Measurements from ENCODE around the gene PLD6.
"Not testable (repeated sequence)": the region's sequence is repeated elsewhere in the genome, so short reads cannot be mapped to it uniquely, and the experiment has no call there.

Gene PLD6

DNA sequence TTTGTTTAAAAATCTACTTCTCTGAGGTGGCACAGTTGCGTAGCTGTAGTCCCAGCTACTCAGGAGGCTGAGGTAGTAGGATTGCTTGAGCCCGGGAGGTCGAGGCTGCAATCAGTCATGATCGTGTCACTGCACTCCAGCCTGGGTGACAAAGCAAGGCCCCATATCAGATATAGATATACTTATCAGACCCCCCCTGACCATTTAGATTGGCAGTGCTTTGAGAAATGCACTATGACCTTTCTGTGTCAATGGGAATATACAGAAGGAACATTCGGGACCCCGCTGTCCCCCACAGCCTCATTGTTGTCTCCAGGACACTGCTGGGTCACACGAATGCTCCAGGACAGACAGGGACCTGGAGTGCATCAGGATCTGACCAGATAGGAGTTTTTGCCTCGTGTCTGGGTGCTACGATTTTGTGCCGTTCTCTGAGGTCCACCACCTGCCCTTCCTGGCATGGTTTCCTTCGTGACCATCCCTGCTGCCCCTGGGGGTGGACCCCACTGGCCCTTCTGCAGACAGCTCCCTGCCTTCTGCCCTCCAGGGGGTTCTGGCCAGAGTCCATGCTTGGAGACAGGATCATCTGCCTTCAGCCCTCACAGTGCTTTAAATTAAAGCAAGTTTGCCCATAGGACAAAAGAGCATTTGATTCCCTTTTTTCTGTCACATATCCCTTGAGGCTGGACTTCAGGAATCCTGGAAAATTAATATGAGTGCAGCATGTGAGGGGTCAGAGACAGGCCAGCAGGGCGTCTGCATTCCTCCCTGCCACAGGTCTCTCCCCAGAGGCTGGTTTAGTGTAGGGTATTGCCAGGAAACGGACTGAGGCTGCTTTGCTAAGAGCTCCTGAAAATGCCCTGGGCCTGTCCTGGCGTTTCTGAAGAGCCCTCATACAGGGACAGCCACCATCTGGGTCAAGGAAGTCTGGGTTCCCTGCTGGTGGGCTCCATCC, 19.3 kb downstream of the PLD6 start:
- no peak overlapping the region for H3K27ac ChIP-seq (ENCODE audit: insufficient read depth, low read depth, low read length, poor library complexity, severe bottlenecking)
- no peak overlapping the region for H3K4me3 ChIP-seq (ENCODE audit: insufficient read depth, low read depth, low read length)
- H3K36me3 ChIP-seq (ENCODE audit: control insufficient read depth, insufficient read depth, low read length) = peaks cover 14% of the 10 kb centered on the region
- no peaks in the 10 kb centered on the region for H3K27me3 ChIP-seq (ENCODE audit: control insufficient read depth, insufficient read depth, low read length, poor library complexity, severe bottlenecking)
- no peaks in the 10 kb centered on the region for H3K9me3 ChIP-seq (ENCODE audit: control insufficient read depth, low read length)
- peaks cover 3% of the 10 kb centered on the region for H3K4me1 ChIP-seq (ENCODE audit: control insufficient read depth, insufficient read depth, low read length)
- 89% methylated on average over 14 of the region's 14 CpGs for WGBS, 2 experiments

DNA sequence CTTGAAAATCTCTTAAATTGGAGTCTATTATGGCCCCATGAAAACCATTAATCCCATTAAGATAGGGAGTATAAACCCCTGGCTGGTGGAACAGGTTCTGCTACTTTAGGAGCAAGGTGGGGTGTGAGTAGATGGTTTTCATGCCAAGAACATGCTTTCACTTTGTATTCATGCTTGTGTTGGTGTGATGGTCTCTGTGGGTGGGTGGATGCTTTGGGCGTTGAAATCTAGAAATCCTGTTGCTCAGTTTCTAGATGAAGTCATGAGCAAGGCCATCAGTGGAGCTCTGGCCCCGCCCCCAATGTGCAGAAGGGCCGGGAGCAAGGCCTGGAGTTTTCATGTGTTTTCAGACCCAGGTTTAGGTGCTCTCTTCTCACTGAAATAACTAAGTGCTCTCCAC, 20.1 kb downstream of the PLD6 start:
- H3K36me3 ChIP-seq (ENCODE audit: control insufficient read depth, insufficient read depth, low read length) = peaks cover 14% of the 10 kb centered on the region

DNA sequence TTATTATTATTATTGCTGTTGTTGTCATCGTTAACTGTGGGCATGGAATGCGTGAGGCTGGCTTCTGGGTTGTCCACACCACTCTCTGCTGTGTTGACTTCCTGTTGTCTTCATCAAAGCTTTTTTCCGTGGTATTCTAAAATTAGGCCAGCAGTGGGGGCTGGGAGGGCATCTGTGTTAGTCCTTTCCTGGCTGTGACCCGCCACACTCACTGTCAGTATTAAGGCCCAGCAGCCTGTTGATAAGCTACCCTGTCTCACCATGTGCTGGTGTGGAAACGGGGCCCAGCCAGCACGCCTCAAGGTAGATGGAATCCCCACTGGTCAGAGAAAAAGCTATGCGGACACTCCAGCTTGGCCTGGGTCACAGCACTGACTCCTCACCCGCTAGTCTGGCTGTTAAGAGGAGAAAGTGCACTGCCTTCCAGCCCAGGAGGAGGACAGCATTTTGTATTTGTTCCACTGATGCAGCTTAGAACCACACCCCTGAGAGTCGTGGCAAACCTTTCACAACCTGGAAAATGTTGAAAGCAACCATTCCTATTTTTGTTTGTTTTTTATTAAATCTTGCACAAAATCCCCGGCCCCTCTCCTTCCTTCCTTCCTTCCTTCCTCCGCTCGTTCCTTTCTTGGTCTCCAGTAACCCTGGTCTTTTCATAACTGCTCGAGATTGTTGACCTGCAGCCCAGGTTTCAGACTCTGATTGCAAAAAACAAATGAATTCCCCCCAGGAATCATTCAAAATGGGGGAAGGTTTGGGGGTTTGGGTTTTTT, 21.0 kb downstream of the PLD6 start:
- H3K4me3 ChIP-seq (ENCODE audit: insufficient read depth, low read depth, low read length); H3K4me1 ChIP-seq (ENCODE audit: control insufficient read depth, insufficient read depth, low read length); H3K27me3 ChIP-seq (ENCODE audit: control insufficient read depth, insufficient read depth, low read length, poor library complexity, severe bottlenecking); H3K27ac ChIP-seq (ENCODE audit: insufficient read depth, low read depth, low read length, poor library complexity, severe bottlenecking); H3K9me3 ChIP-seq (ENCODE audit: control insufficient read depth, low read length): not testable (repeated sequence)
- WGBS, 2 experiments = 87 to 89% methylated on average over 11 to 13 of the region's 13 CpGs
- H3K36me3 ChIP-seq (ENCODE audit: control insufficient read depth, insufficient read depth, low read length) = peaks cover 18% of the 10 kb centered on the region

More for the DNA sequence above, 20.1 kb downstream of the PLD6 start:
- no peaks in the 10 kb centered on the region for H3K4me1 ChIP-seq (ENCODE audit: control insufficient read depth, insufficient read depth, low read length)
- H3K9me3 ChIP-seq (ENCODE audit: control insufficient read depth, low read length) = no peaks in the 10 kb centered on the region
- WGBS, 2 experiments = 85 to 87% methylated on average over 3 of the region's 3 CpGs
- H3K4me3 ChIP-seq (ENCODE audit: insufficient read depth, low read depth, low read length) = no peak overlapping the region
- no peaks in the 10 kb centered on the region for H3K27me3 ChIP-seq (ENCODE audit: control insufficient read depth, insufficient read depth, low read length, poor library complexity, severe bottlenecking)
- no peak overlapping the region for H3K27ac ChIP-seq (ENCODE audit: insufficient read depth, low read depth, low read length, poor library complexity, severe bottlenecking)

DNA sequence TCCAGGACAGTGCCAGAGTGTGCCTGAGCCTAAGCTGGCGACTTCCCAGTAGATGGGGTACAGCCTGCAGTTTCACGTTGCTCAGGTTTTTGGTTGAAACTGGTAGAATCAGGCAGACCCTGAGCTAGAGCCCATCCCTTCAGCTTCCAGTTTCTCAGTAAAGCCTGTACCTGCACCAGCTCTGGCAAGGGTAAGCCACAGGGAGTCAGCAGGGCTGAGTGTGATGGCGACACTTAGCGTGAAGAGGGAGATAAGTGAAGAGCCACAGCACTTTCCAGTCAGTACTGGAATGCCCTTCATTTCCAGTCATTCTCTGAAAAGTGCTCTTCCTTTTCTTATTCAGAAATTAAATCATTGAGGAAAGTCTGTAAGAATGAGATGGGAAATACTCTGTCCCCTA, 22.4 kb downstream of the PLD6 start:
- Histone ChIP-seq H3K4me3 (ENCODE audit: insufficient read depth, low read depth, low read length) (no peak overlapping the region), H3K9me3 (ENCODE audit: control insufficient read depth, low read length) (no peaks in the 10 kb centered on the region), H3K4me1 (ENCODE audit: control insufficient read depth, insufficient read depth, low read length) (no peaks in the 10 kb centered on the region), H3K27me3 (ENCODE audit: control insufficient read depth, insufficient read depth, low read length, poor library complexity, severe bottlenecking) (no peaks in the 10 kb centered on the region), H3K27ac (ENCODE audit: insufficient read depth, low read depth, low read length, poor library complexity, severe bottlenecking) (no peak overlapping the region), H3K36me3 (ENCODE audit: control insufficient read depth, insufficient read depth, low read length) (peaks cover 20% of the 10 kb centered on the region)
- WGBS, 2 experiments = 93 to 96% methylated on average over 4 of the region's 4 CpGs

DNA sequence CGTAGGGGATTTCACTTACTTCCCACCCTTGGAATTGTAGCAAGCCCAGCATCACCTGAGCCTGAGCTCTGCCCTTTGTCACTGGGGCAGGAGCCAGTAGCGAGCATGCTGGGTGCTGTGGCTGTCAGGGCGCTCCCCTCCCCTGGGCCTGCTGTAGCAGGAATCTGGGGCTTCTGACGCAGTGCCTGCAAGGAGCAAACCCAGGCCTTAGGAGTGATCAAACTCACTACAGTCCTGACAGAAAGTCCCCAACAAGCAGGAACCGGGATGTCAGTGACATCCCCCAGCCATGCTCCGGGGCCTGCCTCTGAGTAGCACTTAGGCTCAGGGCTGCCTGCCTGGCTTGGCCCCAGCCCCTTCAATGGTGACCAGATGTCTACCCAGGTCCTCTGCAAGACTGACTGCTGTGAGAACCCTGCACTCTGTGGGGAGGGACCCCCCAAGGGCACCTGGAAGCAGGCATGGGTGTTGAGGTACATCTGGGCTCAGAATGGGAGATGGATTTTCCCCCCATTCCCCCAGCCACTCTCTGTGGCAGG, 23.5 kb downstream of the PLD6 start:
- no peak overlapping the region for H3K4me3 ChIP-seq (ENCODE audit: insufficient read depth, low read depth, low read length)
- H3K27ac ChIP-seq (ENCODE audit: insufficient read depth, low read depth, low read length, poor library complexity, severe bottlenecking) = no peak overlapping the region
- H3K9me3 ChIP-seq (ENCODE audit: control insufficient read depth, low read length) = no peaks in the 10 kb centered on the region
- no peaks in the 10 kb centered on the region for H3K27me3 ChIP-seq (ENCODE audit: control insufficient read depth, insufficient read depth, low read length, poor library complexity, severe bottlenecking)
- H3K36me3 ChIP-seq (ENCODE audit: control insufficient read depth, insufficient read depth, low read length) = peaks cover 25% of the 10 kb centered on the region
- 95 to 96% methylated on average over 6 of the region's 6 CpGs for WGBS, 2 experiments
- H3K4me1 ChIP-seq (ENCODE audit: control insufficient read depth, insufficient read depth, low read length) = no peaks in the 10 kb centered on the region

DNA sequence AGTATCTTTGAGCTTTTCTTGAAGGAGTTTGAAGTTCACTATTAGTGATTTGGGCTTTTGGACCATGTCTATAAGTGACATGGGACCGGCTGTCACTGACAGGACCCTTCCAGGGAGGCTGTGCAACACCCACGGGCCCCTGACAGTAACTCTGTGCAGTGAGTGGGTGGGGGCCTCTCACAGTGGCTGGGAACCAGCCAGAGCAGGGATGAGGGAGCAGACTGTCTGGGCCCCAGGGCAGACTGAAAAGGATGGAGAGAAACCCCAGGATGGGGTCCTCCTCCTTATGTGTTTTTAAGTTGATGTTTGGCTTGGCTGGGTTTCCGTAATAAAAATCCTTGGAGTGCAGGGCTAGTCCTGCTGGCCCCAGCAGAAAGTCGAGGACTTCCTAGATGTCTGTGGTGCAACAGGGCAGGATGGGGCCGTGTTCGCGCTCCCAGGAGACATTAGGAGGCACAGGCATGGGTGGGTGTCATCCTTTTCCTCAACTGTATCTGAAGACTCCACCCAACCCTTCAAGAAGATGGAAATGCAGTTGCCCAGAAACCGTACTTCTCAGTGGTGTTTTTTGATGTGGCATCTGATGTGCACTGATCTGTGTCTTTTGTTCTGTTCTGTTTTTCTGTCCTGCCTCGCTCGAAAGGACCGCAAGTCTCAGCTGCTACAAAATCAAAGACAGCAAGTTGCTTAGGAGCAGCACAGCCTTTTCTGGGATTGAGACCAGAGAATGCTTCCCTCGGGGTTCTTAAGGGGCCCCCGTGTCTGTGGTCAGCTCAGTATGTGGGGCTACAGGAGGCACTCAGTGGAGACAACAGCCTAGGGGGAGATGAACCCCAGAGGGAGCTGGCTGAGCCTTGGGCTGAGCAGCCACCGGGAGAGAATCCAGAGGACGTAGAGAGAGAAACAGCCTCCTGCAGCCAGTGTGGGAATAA, 24.2 kb downstream of the PLD6 start:
- H3K4me1 ChIP-seq (ENCODE audit: control insufficient read depth, insufficient read depth, low read length) = no peaks in the 10 kb centered on the region
- no peaks in the 10 kb centered on the region for H3K27me3 ChIP-seq (ENCODE audit: control insufficient read depth, insufficient read depth, low read length, poor library complexity, severe bottlenecking)
- H3K27ac ChIP-seq (ENCODE audit: insufficient read depth, low read depth, low read length, poor library complexity, severe bottlenecking) = no peak overlapping the region
- no peaks in the 10 kb centered on the region for H3K9me3 ChIP-seq (ENCODE audit: control insufficient read depth, low read length)
- no peak overlapping the region for H3K4me3 ChIP-seq (ENCODE audit: insufficient read depth, low read depth, low read length)
- peaks cover 26% of the 10 kb centered on the region for H3K36me3 ChIP-seq (ENCODE audit: control insufficient read depth, insufficient read depth, low read length)
- 94% methylated on average over 15 of the region's 15 CpGs for WGBS, 2 experiments

DNA sequence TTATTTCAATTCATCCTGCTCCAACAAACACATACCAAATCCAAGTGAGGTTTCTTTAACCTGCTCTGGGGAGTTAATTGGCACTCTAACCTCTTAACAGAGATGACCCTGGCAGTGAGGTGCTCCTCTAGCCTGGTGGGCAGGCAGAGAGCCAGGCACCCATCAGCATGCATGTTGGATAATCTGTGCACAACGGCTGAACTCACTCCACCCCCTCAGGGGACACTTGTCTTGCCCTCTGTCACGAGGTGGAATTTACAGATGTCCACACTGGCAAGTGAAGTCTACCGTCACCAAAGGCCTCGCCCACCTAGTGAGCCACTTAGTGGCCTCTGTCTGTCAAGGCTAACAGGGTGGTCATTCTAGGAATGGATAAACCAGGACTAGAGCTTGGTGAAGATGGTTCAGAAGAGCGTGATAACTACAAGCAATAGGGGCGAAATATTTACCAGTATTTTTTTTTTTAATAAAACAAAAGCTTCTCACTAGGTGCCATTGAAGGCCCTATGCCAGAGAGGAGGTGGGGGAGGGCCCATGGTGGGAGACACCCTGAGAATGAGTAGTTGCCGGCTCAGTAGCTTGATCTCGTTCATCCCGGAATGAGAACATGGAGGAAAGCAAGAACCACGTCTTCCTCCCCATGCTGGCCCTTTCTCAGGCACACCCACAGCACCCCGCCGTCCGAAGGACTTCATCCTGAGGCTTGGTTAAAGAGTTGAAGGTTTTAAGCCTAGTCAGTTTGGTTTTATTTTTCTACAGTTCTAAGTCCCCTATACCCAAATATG, 25.2 kb downstream of the PLD6 start:
- no peaks in the 10 kb centered on the region for H3K9me3 ChIP-seq (ENCODE audit: control insufficient read depth, low read length)
- 93 to 94% methylated on average over 11 to 13 of the region's 13 CpGs for WGBS, 2 experiments
- peaks cover 32% of the 10 kb centered on the region for H3K36me3 ChIP-seq (ENCODE audit: control insufficient read depth, insufficient read depth, low read length)
- no peaks in the 10 kb centered on the region for H3K27me3 ChIP-seq (ENCODE audit: control insufficient read depth, insufficient read depth, low read length, poor library complexity, severe bottlenecking)
- H3K4me3 ChIP-seq (ENCODE audit: insufficient read depth, low read depth, low read length) = no peak overlapping the region
- H3K27ac ChIP-seq (ENCODE audit: insufficient read depth, low read depth, low read length, poor library complexity, severe bottlenecking) = no peak overlapping the region
- H3K4me1 ChIP-seq (ENCODE audit: control insufficient read depth, insufficient read depth, low read length) = no peaks in the 10 kb centered on the region

DNA sequence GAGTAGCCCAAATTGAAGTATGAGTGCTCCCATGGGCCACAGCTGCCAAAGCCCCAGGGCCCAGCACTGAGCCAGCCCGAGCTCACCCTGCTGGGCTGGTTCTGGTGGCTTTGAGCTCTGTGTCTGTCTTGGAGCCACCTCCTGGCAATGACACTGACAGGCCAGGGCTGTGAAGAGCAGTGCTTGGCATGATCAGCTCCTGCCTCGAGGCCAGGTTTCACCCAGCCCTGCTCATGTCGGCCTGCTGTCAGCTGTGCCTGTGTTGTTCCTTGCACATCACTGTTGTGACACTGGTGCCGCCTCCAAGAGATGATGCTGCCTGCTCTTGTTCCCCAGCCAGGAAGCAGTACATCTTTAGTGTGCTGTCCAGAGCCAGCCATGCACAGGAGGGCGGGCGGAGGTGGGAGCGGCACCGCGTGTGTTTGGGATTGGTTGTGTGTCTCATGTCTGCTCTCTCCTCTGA, 26.0 kb downstream of the PLD6 start:
- Histone ChIP-seq H3K27ac (ENCODE audit: insufficient read depth, low read depth, low read length, poor library complexity, severe bottlenecking) (no peak overlapping the region), H3K36me3 (ENCODE audit: control insufficient read depth, insufficient read depth, low read length) (peaks cover 40% of the 10 kb centered on the region), H3K4me1 (ENCODE audit: control insufficient read depth, insufficient read depth, low read length) (no peaks in the 10 kb centered on the region), H3K9me3 (ENCODE audit: control insufficient read depth, low read length) (no peaks in the 10 kb centered on the region), H3K4me3 (ENCODE audit: insufficient read depth, low read depth, low read length) (no peak overlapping the region), H3K27me3 (ENCODE audit: control insufficient read depth, insufficient read depth, low read length, poor library complexity, severe bottlenecking) (no peaks in the 10 kb centered on the region)
- WGBS, 2 experiments = 96 to 97% methylated on average over 9 of the region's 9 CpGs

DNA sequence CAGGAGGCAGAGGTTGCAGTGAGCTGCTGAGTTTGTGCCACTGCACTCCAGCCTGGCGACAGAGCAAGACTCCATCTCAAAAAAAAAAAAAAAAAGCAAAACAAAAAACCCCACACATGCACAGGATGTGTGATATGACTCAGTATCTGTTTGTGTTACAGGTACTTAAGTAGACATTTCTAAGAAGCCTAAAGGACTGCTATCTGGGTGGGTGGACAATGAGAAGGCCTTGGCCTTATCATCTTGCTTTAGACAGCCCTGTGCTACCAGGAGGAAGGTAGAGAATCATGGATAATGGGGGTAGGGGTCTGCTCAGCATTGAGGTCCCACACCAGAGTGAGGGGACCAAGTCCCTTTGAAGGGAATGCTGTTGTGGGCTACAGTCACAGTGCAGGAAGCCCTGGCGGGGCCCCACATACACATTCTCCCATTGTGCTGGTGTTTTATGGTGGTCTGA, 26.7 kb downstream of the PLD6 start:
- H3K4me1 ChIP-seq (ENCODE audit: control insufficient read depth, insufficient read depth, low read length) = no peaks in the 10 kb centered on the region
- H3K9me3 ChIP-seq (ENCODE audit: control insufficient read depth, low read length) = no peaks in the 10 kb centered on the region
- H3K27me3 ChIP-seq (ENCODE audit: control insufficient read depth, insufficient read depth, low read length, poor library complexity, severe bottlenecking) = no peaks in the 10 kb centered on the region
- H3K4me3 ChIP-seq (ENCODE audit: insufficient read depth, low read depth, low read length) = no peak overlapping the region
- peaks cover 42% of the 10 kb centered on the region for H3K36me3 ChIP-seq (ENCODE audit: control insufficient read depth, insufficient read depth, low read length)
- WGBS, 2 experiments = 92 to 100% methylated on average over 1 to 2 of the region's 2 CpGs
- H3K27ac ChIP-seq (ENCODE audit: insufficient read depth, low read depth, low read length, poor library complexity, severe bottlenecking) = no peak overlapping the region

All from ectodermal cell (in vitro differentiated cells).